ENCODE data around the gene ARHGAP32.
A peak's percentile ranks its signal among the peaks of the same experiment; 100 is the strongest.

DNA sequence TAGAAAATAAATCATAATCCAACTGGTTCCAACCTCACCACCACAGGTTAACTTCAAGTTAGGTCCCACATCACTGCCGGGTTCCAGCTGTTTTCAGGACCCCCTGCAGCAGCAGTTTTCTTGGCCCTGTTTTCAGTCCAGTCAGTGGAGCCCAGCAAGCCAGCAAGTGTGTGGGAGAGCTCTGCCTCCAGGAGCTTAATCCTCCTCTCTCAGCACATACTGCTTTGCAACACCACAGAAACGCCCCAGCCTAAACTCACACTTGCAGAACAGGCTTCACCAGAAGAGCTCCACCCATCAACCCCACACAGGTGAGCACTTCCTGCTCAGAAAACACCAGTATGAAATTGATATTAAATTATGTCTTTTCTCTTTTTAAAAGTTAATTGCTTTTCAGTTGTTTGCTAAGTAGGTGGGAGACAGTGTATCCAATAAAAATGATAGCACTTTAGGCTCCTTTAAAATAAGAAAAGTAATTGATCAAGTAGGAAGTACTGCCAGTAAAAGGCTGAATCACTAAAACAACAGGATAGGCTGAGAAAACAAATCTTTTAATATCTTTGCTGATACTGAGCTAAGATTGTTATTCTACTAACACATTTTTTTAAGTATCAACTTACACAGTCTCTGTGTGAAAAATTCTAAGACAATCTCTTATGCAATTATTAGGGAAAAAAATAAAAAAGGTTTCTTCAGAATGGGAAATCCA lies 168.0 kb downstream of the ARHGAP32 start:
- TF ChIP-seq, protein P1, sequence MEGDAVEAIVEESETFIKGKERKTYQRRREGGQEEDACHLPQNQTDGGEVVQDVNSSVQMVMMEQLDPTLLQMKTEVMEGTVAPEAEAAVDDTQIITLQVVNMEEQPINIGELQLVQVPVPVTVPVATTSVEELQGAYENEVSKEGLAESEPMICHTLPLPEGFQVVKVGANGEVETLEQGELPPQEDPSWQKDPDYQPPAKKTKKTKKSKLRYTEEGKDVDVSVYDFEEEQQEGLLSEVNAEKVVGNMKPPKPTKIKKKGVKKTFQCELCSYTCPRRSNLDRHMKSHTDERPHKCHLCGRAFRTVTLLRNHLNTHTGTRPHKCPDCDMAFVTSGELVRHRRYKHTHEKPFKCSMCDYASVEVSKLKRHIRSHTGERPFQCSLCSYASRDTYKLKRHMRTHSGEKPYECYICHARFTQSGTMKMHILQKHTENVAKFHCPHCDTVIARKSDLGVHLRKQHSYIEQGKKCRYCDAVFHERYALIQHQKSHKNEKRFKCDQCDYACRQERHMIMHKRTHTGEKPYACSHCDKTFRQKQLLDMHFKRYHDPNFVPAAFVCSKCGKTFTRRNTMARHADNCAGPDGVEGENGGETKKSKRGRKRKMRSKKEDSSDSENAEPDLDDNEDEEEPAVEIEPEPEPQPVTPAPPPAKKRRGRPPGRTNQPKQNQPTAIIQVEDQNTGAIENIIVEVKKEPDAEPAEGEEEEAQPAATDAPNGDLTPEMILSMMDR (IDR thresholded peaks at IDR 0.05) = no peak
- peak in 1 of 2 donors; percentile 62 for TF ChIP-seq POLR2A (IDR thresholded peaks at IDR 0.05)
